ENCODE measurements around the gene ZNF524. TPM values are rescaled to one million over a fixed set of nuclear protein-coding genes. Genes with fewer than 3 reads are reported as not detected.

ZNF524 gene
- total RNA-seq, 2 donors from 2014 or later: 26.6 to 36.4 TPM

DNA sequence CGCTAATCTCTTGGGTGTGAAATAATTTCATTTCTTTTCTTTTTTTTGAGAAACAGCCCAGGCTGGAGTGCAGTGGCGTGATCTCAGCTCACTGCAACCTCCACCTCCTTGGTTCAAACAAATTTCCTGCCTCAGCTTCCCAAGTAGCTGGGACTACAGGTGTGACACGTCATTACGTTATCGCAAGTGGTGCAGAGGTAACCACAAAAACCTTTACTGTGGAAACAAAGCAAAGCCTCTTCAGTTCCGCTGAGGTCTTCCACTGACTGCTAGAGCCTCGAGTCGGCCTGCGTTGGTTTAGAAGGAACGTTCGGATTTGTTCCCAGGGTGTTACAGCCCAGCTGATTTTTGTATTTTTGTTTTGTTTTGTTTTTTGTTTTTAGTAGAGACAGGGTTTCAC is 26.3 kb downstream of the ZNF524 start:
- ATAC-seq (no peak), DNase-seq (no peak)
- intact Hi-C loops (cut with DNase I, micrococcal nuclease): no loop called here

DNA sequence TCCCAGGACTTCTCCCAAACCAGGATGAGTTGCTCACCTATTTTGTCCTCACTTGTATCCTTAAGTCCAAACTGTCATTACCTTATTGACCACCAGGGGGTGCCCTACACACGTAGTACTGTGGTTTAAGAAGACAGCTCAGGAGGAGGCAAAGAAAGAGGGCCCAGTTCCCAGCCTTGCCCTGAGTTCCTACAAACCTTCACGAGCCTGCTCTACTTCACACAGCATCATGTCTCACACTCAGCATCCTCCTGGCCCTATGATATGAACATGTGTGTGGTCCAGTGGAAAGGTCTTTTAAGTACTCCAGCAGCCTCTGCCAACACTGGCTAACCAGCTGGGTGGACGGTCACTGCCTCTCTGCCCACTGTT is 32.4 kb downstream of the ZNF524 start:
- intact Hi-C loops (cut with DNase I, micrococcal nuclease): loop anchor here in 1 of 2 donors (10.0 kb wide), 1 partner anchor 118 kb away; no protein-coding TSS in a partner anchor
- peak; percentile 66 for ATAC-seq
- peak; percentile 90 to 94 for DNase-seq

DNA sequence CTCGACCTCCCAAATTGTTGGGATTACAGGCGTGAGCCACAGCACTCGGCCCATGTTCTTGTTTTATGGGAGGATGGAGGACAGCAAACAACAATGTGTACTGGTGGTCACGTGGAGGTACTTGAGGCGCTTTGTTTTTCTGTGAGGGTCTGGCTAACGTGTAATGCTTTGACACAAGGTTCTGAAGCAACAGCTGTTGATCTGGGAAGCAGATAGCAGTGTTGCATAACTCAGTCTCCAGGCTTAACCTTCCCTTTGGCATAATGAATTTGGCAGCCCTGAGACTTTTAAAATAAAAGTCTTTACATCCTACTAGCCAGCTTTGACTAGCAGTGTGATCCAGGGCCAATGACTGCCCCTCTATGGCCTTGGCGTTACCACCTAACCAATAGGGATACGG is 33.8 kb downstream of the ZNF524 start:
- intact Hi-C loops (cut with DNase I, micrococcal nuclease): loop anchor here in 1 of 2 donors (10.0 kb wide), 1 partner anchor 119 kb away; no protein-coding TSS in a partner anchor
- DNase-seq (no peak), ATAC-seq (no peak)

DNA sequence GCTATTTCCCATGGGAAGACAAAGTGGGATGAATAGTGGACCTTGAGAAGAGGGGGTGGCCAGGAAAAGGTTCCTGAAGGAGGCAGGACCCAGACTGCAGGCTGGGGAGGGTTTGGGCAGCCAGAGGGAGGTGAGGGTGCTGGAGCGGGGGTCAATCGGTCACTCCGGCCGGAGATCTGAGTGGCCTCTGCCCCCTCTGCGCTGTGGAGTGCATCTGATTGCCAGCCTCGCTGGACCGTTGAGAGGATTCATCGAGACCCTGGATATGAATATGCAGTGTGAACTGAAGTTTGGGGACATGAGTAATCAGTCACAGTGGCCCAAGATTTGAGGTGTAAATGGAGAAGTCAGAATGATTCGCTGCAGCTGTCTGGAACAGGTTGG is 35.2 kb downstream of the ZNF524 start:
- DNase-seq (no peak), ATAC-seq (peak; percentile 2)
- intact Hi-C loops (cut with DNase I, micrococcal nuclease): loop anchor here in 1 of 2 donors (10.0 kb wide), 1 partner anchor 121 kb away; no protein-coding TSS in a partner anchor

DNA sequence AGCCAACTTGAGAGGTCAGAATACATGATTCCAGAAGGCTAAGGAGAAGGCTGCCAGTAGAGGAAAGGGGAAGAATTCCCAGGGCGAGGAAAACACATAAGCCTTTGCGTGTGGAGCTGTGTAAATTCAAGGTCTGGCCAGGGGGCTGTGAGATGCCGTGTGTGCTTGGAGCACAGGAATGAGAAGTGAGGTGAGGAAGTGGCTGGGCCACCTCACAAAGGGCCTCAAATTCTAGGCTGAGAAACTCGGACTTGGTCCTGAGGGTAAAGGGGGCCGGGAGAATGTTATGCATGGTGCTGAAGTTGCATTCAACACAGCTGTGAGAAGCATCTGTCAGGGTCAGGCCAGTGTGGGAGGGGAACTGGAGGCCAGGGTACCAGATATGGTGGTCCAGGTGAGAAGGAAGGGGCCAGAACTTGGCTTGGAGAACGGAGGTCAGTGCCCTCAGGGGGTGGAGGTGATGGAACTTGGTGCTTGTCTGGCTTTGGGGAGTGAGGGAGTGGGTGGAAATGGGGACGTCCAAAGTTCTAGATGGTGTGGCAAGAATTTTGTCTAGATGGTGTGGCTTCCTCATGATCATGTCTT is 35.9 kb downstream of the ZNF524 start:
- ATAC-seq: no peak
- intact Hi-C loops (cut with DNase I, micrococcal nuclease): loop anchor here in 1 of 2 donors (10.0 kb wide), 1 partner anchor 121 kb away; no protein-coding TSS in a partner anchor
- no peak for DNase-seq

DNA sequence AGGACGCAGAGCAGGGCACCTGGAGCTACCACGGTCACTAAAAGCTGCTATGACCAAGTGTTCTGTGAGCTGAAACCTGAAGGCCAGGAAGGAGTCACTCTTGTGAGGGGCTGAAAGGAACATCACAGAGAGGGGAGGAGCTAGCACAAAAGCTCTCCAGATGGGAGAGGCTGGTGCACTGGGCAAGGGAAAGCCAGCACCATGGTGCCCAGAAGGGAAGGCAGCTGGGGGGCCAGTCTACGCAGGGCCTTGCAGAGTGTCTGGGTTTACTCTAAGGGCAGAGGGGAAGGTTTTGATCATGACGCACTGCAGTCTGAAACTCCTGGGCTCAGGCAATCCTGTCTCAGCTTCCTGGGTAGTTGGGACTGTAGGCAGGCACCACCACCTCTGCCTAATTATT is 36.6 kb downstream of the ZNF524 start:
- ATAC-seq (no peak), DNase-seq (no peak)
- intact Hi-C loops (cut with DNase I, micrococcal nuclease): loop anchor here in 1 of 2 donors (10.0 kb wide), 1 partner anchor 122 kb away; no protein-coding TSS in a partner anchor

DNA sequence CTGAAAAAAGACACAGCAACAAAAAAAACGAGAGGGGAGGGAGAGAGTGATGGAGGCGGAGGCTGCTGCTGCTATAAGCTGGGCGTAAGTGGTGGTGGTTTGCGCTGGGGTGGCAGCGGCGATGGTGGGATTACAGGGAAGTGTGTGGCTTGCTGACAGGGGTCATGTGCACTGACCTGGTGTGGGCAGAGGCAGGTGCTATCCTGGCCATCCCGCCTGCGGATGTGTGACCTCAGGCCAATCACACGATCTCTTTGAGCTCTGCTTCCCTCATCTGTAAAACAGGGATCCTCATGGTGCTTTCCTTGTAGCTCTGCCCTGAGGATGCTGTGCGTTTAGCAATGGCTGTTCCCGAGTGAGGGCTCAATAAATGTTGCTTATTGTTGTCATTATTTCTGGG is 37.4 kb downstream of the ZNF524 start:
- DNase-seq (peak in 1 of 2 donors; percentile 19), ATAC-seq (no peak)
- intact Hi-C loops (cut with DNase I, micrococcal nuclease): loop anchor here in 1 of 2 donors (10.0 kb wide), 1 partner anchor 123 kb away; no protein-coding TSS in a partner anchor

DNA sequence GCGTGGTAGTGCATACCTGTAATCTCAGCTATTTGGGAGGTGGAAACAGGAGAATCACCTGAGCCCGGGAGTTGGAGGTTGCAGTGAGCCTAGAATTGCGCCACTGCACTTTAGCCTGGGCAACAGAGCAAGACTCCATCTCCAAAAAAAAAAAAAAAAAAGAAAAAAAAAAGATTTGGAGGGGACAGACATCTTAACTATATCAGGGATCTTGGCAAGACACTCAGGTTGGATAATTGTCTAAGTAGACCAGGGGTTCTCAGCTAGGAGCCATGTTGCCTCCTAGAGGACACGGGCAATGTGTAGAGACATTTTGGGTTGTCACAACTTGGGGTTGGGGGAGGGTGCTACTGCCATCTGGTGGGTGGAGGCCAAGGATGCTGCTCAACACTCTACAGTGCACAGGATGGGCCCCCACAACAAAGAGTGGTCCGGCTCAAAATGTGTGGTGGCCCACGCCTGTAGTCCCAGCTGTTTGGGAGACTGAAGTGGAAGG is 38.8 kb downstream of the ZNF524 start:
- no peak for DNase-seq
- no peak for ATAC-seq
- intact Hi-C loops (cut with DNase I, micrococcal nuclease): loop anchor here in 1 of 2 donors (10.0 kb wide), 1 partner anchor 124 kb away; no protein-coding TSS in a partner anchor

DNA sequence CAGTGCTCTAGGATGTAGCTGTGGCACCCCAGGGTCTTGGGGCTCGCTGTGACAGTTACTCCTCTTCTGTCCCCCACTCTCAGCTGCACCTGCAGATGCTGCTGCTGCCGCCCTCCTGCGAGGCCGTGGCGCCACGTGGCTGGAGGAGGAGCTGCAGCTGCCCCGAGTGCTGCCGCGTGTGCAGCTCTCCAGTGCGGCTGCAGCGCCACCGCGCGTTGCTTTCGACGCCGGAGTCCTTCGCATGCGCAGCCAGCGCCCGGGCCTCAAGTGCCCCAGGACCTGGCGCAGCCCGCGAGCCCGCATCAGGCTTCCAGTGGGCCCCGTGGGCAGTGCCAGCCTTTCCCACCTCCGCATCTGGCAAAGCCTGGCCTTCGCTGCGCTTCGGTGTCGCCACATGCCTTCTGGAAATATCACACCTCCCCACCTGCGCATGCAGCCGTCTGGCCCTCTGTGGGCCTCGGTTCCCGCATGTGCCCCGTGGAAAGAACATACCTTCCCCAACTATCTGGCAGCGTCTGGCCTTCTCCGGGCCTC is 40.0 kb downstream of the ZNF524 start:
- no peak for ATAC-seq
- intact Hi-C loops (cut with DNase I, micrococcal nuclease): no loop called here

DNA sequence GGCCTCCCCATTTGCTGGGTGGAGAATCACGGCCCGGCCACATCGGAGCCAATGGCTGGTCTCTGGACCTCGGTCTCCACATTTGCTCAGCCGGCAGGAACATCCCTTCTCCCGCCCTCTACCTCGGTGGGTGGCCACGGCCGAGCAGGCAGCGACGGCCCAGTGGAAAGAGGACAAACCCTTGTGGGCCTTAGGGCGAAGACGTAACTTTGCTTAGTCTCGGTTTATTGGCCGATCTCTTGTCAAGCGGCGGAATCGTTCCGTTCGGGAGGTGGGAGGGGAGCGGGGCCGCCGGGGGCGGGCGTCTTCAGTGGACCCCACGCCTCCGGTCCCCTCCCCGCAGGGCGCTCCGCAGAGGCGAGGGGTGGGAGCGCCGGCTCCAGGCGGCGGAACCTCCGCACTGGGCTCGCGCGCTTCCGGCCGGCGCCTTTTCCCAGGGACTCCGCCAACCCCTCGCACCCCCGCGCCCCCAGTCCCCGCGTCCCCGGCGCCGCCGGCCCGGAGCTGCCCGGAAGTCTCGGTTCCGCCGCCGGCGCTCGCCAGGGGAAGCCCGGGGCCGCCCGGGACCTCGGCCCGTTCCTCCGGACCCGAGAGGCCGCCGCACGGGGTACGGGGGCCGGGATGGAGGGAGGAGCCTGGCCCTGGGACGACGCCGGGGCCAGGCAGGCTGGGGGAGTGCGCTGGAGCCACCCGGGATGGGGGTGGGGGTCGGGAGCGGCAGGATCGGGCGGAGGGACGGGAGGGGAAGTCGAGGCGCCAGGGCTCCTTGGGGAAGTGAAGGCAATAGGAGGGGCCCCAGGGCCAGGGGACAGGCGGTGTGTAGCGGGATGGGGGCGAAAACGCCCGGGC is 40.7 kb downstream of the ZNF524 start, which contains the start of gene ZNF580:
TSS of gene ZNF580 (plus strand) at position 426 of the 849 bp plus-strand sequence. CDS start 1,507 bp downstream, outside the sequence.
- peak; percentile 55 for ATAC-seq
- intact Hi-C loops (cut with DNase I, micrococcal nuclease): no loop called here

More for the DNA sequence above, 40.0 kb downstream of the ZNF524 start:
- DNase-seq: peak; percentile 62 to 73

DNA sequence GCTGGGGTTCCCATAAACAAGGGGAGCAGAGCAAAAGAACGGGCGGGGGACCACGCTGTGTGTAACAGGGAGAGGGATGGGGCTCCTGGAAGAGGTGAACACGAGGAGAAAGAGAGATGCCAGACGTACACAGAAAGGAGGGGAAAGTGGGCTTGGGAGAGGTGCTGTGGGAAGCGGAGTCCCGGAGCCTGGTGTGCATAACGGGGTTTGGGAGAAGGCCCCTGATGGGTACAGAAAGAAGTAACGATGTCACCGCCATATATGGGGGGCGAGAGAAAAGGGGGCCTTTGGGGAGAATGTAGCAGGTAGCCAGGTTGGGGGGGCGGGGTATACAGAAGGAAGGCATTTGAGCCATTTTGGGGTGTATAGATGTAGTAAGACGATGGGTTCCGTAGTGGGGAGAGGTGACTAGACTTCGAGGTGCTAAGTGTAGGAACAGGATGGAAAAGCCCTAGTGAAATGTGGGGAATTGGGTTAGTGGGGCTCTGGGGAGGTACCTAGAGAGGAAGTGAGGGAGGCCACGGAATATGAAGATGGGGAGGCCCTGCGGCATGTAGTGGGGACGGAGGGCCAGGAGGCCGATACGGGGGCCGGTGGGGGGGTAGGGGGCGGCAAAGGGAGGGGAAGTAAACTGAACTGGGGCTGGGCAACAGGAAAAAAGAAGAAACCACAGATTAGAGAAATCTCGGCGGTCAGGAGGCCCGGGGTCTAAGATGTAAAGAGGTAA is 41.5 kb downstream of the ZNF524 start:
- DNase-seq (no peak), ATAC-seq (peak; percentile 1)
- intact Hi-C loops (cut with DNase I, micrococcal nuclease): no loop called here

More for the DNA sequence above, 40.7 kb downstream of the ZNF524 start, which contains the start of gene ZNF580:
- DNase-seq: peak in 1 of 2 donors; percentile 70

DNA sequence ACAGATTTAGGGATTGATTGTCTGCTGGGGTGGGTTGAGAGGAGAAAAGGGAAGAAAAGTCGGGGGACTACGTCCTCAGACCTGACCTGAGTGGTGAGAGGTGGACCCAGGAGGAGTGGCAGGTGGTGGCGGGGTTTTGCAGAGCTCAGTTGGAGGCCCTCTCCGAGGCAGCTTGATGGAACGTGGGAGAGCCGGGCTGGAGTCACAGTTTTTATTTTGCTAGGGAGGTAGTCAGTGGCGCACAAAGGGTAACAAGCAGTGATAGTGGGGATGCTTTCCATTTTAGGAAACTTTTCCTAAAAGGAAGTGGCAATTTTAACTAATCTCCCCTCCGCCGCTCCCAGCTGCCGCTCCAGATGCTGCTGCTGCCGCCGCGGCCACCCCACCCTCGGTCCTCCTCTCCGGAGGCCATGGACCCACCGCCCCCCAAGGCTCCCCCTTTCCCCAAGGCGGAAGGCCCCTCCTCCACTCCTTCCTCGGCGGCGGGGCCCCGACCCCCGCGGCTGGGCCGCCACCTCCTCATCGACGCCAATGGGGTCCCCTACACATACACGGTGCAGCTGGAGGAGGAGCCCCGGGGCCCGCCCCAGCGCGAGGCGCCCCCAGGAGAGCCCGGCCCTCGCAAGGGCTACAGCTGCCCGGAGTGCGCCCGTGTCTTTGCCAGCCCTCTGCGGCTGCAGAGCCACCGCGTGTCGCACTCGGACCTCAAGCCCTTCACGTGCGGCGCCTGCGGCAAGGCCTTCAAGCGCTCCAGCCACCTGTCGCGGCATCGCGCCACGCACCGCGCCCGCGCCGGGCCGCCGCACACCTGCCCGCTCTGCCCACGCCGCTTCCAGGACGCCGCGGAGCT is 42.3 kb downstream of the ZNF524 start:
- peak in 1 of 2 donors; percentile 49 for DNase-seq
- intact Hi-C loops (cut with DNase I, micrococcal nuclease): no loop called here
- peak; percentile 9 for ATAC-seq

DNA sequence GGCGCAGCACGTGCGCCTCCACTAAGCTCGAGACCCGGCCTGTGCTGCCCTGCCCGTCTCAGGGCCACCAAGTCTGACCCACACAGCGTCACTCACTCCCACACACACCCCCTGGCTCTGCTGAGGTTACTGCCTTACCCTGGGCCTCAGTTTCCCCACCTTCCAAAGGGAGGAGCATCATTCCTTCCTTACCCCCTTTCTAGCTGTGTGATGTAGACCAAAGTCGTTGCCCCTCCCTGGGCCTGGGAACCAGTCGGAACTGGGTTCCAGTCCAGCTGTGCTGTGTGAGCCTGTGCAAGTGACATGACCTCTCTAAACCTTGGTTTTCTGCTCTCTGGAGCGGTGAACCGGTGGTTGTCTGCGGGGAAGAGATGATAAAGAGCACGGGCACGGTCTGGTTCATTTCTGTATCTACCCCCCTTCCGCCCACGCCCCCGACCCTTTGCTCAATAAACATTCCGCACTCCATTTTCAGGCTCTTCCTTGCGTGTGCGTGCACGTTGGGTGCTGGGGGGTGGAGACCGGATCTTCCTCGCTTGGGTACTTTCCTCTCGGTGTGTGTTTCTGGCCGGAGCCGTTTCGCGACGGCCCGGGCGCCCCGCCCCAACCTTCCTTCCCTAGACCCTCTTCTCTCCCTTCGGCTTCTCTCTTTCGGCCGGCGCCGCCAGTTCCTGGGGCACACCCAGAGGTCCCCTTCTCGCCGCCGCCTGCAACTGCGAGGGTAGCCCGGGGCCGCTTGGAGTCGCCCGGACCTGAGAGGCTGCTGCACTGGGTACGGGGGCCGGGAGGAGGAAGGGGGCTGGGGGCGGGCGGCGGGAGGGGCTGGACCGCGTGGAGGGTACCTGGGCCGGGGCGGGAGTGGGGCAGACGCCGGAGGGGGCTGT is 43.2 kb downstream of the ZNF524 start, which contains the start of gene ZNF581:
TSS of gene ZNF581 (plus strand) at position 647 of the 884 bp plus-strand sequence. CDS start 923 bp downstream, outside the sequence.
- DNase-seq (peak; percentile 73 to 83), ATAC-seq (peak; percentile 64)
- intact Hi-C loops (cut with DNase I, micrococcal nuclease): no loop called here

DNA sequence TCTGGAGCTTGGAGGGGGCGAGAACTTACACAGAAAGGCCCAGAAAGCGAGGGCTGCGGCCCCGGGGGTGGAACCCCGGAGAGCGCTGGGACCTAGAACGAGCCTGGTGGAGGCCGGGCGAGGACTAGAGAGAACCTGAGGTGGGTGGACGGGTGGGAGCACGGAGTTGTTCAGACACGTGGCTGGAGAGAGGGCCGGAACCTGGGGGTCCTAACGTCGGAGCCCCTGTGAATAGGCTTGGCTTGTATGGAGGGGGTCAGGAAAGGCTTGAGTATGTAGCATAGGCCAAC is 43.7 kb downstream of the ZNF524 start:
- DNase-seq (no peak), ATAC-seq (peak; percentile 4)
- intact Hi-C loops (cut with DNase I, micrococcal nuclease): no loop called here

DNA sequence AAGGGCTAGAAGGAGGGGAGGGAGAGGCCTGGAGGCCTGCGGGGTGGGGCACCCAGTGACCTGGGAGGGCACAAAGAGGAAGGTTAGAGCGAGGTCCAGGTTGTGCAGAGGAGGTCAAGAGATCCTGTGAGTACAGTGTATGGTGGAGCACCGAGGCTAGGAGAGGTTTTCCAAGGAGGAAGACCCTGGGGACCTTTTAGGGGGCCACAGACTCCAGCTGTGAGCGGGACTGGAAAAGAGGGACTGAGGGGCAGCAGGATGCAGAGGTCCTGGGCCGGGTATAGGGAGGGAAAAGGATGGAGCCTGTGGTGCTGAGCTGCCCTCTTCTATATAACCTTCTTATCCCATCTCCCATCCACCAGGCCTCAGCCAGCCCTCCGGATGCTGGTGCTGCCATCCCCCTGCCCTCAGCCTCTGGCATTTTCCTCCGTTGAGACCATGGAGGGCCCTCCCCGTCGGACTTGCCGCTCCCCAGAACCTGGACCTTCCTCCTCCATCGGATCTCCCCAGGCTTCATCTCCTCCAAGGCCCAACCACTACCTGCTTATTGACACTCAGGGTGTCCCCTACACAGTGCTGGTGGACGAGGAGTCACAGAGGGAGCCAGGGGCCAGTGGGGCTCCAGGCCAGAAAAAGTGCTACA is 44.2 kb downstream of the ZNF524 start:
- peak in 1 of 2 donors; percentile 28 for DNase-seq
- no peak for ATAC-seq
- intact Hi-C loops (cut with DNase I, micrococcal nuclease): no loop called here

DNA sequence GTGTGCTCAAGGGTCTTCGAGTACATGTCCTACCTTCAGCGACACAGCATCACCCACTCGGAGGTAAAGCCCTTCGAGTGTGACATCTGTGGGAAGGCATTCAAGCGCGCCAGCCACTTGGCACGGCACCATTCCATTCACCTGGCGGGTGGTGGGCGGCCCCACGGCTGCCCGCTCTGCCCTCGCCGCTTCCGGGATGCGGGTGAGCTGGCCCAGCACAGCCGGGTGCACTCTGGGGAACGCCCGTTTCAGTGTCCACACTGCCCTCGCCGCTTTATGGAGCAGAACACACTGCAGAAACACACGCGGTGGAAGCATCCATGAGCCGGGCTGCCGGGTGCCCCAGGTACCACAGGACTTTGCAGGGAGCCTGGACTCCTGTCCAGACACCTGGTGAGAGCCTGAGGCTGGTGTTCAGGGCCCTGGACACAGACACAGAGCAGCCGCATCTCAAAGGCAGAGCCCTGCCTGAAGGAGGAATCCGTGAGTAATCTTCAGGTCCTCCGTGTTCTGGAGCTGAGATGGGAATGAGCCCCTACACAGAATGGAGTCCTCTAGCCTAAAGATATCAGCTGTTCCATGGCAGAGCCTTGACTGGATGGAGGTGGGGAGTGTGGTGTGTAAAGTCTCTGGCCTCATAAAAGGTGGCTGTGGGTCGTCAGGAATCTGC is 44.9 kb downstream of the ZNF524 start:
- ATAC-seq (no peak), DNase-seq (no peak)
- intact Hi-C loops (cut with DNase I, micrococcal nuclease): no loop called here
